ENCODE measurements around the gene SNCAIP. TPM values are rescaled to one million over a fixed set of nuclear protein-coding genes. Genes with fewer than 3 reads are reported as not detected.

Gene SNCAIP
- total and polyA plus RNA-seq, 2 of the 4 experiments (the other 2 are of a cell fraction), result 15.3 to 19.0 TPM

DNA sequence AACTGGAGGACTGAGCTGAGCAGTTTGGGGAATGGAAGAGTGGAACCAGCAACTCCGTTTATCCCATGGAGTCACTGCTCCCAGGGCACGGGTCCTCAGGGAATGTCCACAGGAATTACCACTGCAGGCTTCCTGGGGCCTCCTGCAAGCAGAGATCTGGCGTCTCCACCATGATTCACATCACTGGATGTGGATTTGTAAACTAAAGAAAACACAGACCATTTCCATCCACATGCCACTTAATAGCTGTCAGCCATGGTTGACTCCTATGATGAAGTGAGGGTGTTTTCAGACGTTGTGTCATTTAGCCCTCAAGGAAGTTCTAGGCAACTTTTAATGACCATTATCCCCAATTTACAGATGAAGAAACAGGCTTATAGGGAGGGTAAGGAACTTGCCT, 30.2 kb downstream of the SNCAIP start:
- dilution Hi-C loops (cut with HindIII; ENCODE audit: low sequenced_read_pairs, unreplicated experiment), result no loop called here
- no CpG with 5 or more reads among the region's 4 CpGs for WGBS, 2 experiments (ENCODE audit: extremely low coverage in 2 of 2, insufficient read length in 1 of 2)
- Histone ChIP-seq H2BK5ac (ENCODE audit: low read depth, low read length, poor library complexity, severe bottlenecking) (peak overlapping the region; percentile 67), H3K18ac (ENCODE audit: low read depth, low read length) (0 out of 2 replicates have a peak overlapping the region, but pooled peaks have one; percentile 48), H3K4me2 (ENCODE audit: low read depth, low read length) (peak overlapping the region; percentile 54; the same call in 1 of the 2 replicates), H3K9ac (ENCODE audit: low read depth, low read length) (no peak overlapping the region), H2BK20ac (ENCODE audit: low read depth, low read length) (peak overlapping the region; percentile 13; the same call in 1 of the 2 replicates), H4K5ac (ENCODE audit: low read depth, low read length) (no peak overlapping the region), H2BK15ac (ENCODE audit: low read depth, low read length) (no peak overlapping the region), H3K4ac (ENCODE audit: low read depth, low read length) (peak overlapping the region; percentile 41), H3K9me1 (ENCODE audit: insufficient read depth, low read length) (peaks cover 6% of the 10 kb centered on the region), H3K23ac (ENCODE audit: low read depth, low read length) (0 out of 2 replicates have a peak overlapping the region, but pooled peaks have one; percentile 42), H3K27me3 (ENCODE audit: control insufficient read depth, insufficient read depth, low read length) (no peaks in the 10 kb centered on the region), H3K56ac (ENCODE audit: extremely low read depth, insufficient read depth, low read length) (no peak overlapping the region), H2AK9ac (replicated peaks; ENCODE audit: low read depth, low read length, poor library complexity) (no peak overlapping the region), H4K91ac (ENCODE audit: insufficient read depth, low read depth, low read length) (0 out of 2 replicates have a peak overlapping the region, but pooled peaks have one; percentile 16), H3K79me1 (ENCODE audit: low read depth in 1 of 2, low read length in 2 of 2) (peaks cover 0 to 22% of the 10 kb centered on the region in 2 experiments; a peak in 3 of 4 replicates), H2AK5ac (ENCODE audit: low read depth, low read length) (peak overlapping the region; percentile 84), H3K27ac (ENCODE audit: insufficient read depth, low read length) (no peak overlapping the region), H3K4me3 (ENCODE audit: insufficient read depth, low read depth, low read length) (no peak overlapping the region), H4K8ac (ENCODE audit: low read depth in 2 of 2, low read length in 2 of 2) (peak overlapping the region in 1 of 2 experiments; percentile 49; a peak in 2 of 4 replicates), H2AFZ (replicated peaks; ENCODE audit: low read length, poor library complexity) (peak overlapping the region; percentile 36), H3K14ac (replicated peaks; ENCODE audit: low read depth, low read length) (peak overlapping the region; percentile 46), H3K36me3 (ENCODE audit: control insufficient read depth, insufficient read depth, low read length) (no peaks in the 10 kb centered on the region), H3K4me1 (ENCODE audit: control insufficient read depth, insufficient read depth, low read length) (peaks cover 7% of the 10 kb centered on the region), H2BK120ac (ENCODE audit: low read depth, low read length) (peak overlapping the region; percentile 51), H3K9me3 (ENCODE audit: control insufficient read depth, insufficient read depth, low read length) (no peaks in the 10 kb centered on the region), H4K20me1 (ENCODE audit: insufficient read depth, low read length) (no peaks in the 10 kb centered on the region)
- CTCF ChIA-PET, result no interaction called here
- POLR2A ChIA-PET (ENCODE audit: unreplicated experiment), result no interaction called here
- ATAC-seq (ENCODE audit: low read depth) (peak; percentile 37; the same call in 1 of the 2 replicates), DNase-seq (peak; percentile 52)
- intact Hi-C loops (cut with micrococcal nuclease), result no loop called here
- no TSS peak for BruUV-seq (replicated peaks)
- in situ Hi-C loops (cut with MboI; ENCODE audit: low sequenced_read_pairs), result no loop called here
- no peak for TF ChIP-seq MAFK (IDR thresholded peaks at IDR 0.05; ENCODE audit: low read depth, low read length)
- TF ChIP-seq CEBPB (IDR thresholded peaks at IDR 0.05; ENCODE audit: low read depth, low read length), result no peak
- TF ChIP-seq USF2 (IDR thresholded peaks at IDR 0.05; ENCODE audit: low read depth, low read length), result no peak
- TF ChIP-seq MAZ (IDR thresholded peaks at IDR 0.05; ENCODE audit: borderline replicate concordance, low read depth, low read length), result no peak
- no peak for TF ChIP-seq SMC3 (IDR thresholded peaks at IDR 0.05; ENCODE audit: low read depth, low read length)
- no peak for TF ChIP-seq POLR2A (IDR thresholded peaks at IDR 0.05; ENCODE audit: low read depth, low read length)
- TF ChIP-seq ELK1 (IDR thresholded peaks at IDR 0.05; ENCODE audit: borderline replicate concordance, low read depth, low read length), result no peak
- TF ChIP-seq, protein P1, sequence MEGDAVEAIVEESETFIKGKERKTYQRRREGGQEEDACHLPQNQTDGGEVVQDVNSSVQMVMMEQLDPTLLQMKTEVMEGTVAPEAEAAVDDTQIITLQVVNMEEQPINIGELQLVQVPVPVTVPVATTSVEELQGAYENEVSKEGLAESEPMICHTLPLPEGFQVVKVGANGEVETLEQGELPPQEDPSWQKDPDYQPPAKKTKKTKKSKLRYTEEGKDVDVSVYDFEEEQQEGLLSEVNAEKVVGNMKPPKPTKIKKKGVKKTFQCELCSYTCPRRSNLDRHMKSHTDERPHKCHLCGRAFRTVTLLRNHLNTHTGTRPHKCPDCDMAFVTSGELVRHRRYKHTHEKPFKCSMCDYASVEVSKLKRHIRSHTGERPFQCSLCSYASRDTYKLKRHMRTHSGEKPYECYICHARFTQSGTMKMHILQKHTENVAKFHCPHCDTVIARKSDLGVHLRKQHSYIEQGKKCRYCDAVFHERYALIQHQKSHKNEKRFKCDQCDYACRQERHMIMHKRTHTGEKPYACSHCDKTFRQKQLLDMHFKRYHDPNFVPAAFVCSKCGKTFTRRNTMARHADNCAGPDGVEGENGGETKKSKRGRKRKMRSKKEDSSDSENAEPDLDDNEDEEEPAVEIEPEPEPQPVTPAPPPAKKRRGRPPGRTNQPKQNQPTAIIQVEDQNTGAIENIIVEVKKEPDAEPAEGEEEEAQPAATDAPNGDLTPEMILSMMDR (conservative IDR thresholded peaks at IDR 0.05; ENCODE audit: low read depth, low read length), result no peak
- no peak for TF ChIP-seq RFX5 (IDR thresholded peaks at IDR 0.05; ENCODE audit: low read depth, low read length)
- TF ChIP-seq CHD1 (IDR thresholded peaks at IDR 0.05; ENCODE audit: low read depth, low read length), result no peak
- TF ChIP-seq MXI1 (IDR thresholded peaks at IDR 0.05; ENCODE audit: borderline replicate concordance, low read depth, low read length), result no peak
- no peak for TF ChIP-seq BHLHE40 (IDR thresholded peaks at IDR 0.05; ENCODE audit: low read depth, low read length)
- TF ChIP-seq RCOR1 (IDR thresholded peaks at IDR 0.05; ENCODE audit: insufficient replicate concordance, low read length), result no peak
- TF ChIP-seq RAD21 (IDR thresholded peaks at IDR 0.05; ENCODE audit: low read length), result no peak
- no peak for TF ChIP-seq NFE2L2 (IDR thresholded peaks at IDR 0.05; ENCODE audit: low read depth, low read length)
- TF ChIP-seq FOS (IDR thresholded peaks at IDR 0.05; ENCODE audit: low read depth, low read length), result no peak

All from IMR-90 (cell line).